D341Med (cell line): ENCODE data around the gene CBFB.
"Not testable (repeated sequence)": the region's sequence is repeated elsewhere in the genome, so short reads cannot be mapped to it uniquely, and the experiment has no call there.

Experiments
- DNase-seq: peaks from one replicate; pipeline ENCODE4 v3.0.0; 2012; ENCODE audit warnings: low spot score

The CBFB gene

DNA sequence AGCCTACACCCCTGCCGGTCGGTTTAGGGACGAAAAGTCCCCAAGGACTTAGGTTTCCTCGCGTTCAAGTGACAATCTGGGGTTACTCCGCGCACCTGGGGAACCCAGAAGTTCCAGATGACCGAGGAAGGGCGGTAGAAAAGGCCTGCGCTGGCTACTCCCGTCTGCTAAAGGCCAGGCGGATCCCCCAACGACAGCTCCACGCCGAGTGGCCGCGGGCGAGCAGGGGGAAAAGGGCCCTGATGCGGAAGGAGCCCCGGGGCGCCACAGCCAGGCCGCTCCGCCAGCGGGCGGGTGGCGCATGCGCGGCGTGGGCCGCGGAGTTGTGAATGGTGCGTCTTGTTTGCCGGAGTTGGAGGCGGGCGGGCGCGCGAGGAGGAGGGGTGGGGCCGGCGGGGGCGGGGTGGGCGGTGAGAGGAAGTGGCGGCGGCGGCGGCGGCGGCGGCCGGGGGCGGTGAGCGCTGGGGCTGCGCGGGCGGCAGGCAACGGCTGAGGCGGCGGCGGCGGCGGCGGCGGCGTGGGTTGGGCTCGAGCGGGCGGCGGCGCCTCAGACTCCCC is at the start of gene CBFB:
Gene CBFB, plus strand, starts transcription at position 454 of the 558 bp plus-strand sequence. CDS start 259 bp downstream, outside the sequence.
- peak; percentile 99 for DNase-seq

DNA sequence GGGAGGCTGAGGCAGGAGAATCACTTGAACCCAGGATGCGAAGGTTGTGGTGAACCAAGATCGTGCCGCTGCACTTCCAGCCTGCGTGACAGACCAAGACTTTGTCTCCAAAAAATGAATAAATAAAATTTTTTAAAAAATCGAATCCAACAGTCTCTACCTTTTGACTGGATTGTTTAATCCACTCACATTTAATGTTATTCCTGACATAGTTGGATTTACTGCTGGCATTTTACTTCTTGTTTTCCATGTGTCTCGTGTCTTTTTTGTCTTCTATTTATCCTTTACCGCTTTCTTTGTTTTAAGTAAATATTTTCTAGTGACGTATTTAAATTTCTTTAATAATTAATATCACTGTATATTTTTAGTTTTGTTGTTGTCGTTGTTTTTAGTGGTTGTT is 45.9 kb upstream of the CBFB start:
- no peak for DNase-seq

DNA sequence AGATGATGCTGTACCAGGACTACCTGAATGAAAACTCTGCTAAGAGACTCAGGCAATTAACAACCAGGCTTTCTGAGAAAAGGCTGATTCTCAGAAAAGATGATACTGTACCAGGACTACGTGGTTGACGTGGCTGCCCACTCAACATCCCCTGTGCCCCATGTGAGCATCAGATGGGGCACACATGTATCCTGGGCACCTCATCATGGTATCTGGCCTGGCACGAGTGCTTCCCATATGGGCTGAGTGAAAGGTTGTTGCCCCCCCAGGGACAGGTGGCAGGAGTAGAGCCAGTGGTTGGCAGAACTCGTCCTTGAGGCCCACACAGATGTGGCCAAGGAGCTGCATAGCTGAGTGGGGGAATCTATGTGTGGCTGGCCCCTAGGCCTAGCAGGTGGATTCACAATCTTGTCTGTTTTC is 44.0 kb upstream of the CBFB start:
- no peak for DNase-seq

DNA sequence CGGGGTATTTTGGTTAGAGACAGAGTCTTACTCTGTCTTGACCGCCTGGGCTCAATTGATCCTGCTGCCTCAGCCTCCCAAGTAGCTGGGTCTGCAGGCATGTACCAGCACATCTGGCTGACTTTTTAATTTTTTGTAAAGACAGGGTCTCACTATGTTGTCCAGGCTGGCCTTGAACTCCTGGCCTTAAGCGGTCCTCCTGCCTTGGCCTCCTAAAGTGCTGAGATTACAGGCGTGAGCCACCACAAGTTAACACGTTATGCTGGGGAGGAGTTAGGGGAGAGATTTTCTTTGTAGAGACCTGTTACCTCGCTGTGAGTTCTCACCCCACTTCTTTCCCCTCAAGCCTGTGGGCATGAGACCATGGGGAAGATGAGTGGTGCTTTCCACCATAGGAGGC is 42.4 kb upstream of the CBFB start:
- DNase-seq: no peak

DNA sequence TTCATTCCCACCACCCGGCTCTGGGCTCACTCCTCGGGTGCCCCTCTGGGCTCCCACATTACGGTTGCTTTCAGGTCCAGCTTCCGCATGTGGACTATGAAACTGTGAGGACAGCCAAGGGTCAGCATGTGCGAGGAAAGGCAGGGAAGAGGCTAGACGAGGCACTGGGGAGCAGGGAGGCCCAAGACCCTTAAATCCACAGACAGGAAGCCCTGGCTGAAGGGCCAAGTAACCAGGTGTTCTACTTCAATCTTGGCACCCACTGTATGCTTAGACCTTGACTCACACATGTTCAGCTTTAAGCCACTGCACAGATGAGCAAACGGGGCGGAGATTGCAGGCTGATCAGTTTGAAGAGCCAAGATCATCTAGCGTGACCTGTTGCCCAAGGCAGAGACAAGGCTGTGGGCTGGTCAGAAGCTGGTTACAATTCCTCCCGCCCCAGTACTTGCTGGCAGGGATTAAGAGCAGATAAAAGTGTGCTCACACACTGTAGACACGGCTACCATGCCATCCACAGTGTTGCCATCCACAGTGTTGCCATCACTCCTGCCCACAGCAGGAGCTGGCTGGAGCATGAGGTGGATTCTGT is 40.7 kb upstream of the CBFB start, which contains the start of gene CES4A:
Gene CES4A, plus strand, starts transcription at position 393 of the 592 bp plus-strand sequence. Its CDS starts 184 bp downstream, at position 577.
- peak; percentile 15 for DNase-seq

DNA sequence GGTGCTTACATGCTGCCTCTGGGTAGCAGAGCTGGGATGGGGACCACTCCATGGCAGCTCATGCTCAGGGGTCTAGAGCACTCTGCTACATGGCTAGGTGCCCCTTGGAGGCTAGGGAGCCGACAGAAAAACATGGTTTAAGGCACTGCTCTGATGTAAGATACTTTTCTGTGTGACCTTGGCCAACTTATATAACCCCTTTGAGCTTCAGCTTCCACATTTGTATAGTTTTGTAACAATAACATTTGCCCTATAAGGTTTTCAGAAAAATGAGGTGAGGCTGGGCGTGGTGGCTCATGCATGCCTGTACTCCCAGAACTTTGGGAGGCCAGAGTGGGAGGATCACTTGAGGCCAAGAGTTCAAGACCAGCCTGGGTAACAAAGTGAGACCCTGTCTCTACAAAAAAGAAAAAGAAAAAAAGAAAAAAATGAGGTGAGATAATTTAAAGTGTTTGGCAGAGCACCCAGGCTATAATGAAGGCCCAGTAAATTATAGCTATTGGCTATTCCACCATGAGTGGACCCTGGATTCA is 37.3 kb upstream of the CBFB start:
- no peak for DNase-seq

DNA sequence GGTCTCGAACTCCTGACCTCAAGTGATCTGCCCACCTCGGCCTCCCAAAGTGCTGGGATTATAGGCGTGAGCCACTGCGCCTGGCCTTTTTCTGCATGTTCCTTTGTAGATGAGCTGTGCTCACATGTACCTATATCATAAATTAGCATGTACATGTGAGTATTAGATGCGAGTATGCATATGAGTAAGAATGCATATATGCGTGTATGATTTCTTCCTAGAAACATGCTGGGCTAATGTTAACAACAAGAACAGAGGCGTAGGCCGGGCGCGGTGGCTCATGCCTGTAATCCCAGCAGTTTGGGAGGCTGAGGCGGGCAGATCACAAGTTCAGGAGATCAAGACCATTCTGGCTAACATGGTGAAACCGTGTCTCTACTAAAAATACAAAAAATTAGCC is 35.4 kb upstream of the CBFB start:
- DNase-seq: not testable (repeated sequence)

DNA sequence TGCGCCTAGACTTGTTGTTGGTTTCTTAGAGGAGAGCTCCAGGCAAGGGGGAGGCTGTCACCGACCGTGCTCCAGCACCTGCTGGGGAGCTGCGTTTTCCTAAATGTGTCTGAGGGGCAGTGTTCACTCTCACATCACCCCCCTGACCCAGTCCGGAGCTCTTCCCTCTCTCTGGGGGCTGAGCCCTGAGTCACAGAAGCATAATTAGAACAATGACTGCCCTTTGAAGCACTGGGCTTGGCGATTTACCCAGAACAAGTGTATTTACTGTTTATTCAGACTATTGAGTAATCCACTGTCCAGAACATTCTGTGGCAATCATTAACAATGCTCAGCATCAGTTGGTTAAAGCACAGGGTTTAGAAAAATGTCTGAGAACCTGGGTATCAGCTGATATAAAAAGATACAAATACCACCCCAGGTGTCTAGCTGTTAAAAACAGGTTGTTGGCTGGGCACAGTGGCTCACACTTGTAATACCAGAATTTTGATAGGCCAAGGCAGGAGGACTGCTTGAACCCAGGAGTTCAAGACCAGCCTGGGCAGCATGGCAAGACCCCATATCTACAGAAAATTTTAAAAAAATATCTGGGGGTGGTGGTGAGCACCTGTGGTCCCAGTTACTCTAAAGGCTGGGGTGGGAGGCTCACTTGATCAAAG is 32.5 kb upstream of the CBFB start:
- no peak for DNase-seq

DNA sequence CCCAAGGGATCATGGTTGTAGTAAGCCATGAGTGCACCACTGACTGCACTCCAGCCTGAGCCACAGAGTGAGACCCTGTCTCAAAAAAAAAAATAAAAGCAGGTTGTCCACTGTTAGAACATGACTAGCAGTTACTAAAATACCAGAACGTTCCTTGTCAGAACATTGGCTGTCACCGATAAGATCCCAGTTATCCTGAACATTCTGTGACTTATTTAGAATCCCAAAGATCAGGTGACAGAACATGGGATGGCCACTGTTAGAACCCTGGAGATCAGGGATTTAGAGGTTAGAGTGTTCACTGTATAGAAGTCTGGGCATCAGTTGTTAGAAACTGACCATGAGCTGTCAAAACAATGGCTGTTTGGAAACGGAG is 32.0 kb upstream of the CBFB start:
- DNase-seq: no peak

DNA sequence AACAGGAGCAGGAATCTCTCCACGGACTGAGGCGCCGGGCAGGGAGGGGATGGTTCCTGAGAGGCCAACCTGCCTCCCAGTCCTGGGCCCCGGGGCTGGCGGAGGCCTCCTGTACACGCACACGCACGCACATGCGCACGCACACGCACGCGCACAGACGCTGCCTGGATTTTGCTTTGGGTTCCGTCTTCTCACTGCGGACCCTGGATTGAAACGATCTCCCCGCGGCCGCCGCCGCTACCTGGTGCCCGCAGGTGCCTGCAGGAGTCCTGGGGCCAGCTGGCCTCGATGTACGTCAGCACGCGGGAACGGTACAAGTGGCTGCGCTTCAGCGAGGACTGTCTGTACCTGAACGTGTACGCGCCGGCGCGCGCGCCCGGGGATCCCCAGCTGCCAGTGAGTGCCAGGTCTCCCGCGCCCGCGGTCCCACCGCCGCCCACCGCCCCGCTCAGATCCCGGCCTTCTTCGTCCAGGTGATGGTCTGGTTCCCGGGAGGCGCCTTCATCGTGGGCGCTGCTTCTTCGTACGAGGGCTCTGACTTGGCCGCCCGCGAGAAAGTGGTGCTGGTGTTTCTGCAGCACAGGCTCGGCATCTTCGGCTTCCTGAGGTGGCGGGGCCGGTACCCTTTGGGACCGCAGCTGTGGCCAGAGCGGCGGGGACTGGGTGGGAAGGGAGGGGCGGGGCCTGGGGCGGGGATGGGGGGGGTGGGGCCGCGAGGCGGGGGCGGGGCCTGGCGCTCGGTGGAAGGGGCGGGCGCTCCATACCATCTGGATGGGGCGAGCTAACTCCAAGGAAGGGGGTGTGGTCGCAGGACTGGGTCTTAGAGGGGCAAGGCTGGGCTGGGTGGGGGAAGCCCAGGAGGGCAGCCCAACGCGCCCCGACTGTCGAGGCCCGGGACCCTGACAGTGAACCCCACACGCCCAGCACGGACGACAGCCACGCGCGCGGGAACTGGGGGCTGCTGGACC is 28.3 kb upstream of the CBFB start:
- DNase-seq: peak; percentile 90

DNA sequence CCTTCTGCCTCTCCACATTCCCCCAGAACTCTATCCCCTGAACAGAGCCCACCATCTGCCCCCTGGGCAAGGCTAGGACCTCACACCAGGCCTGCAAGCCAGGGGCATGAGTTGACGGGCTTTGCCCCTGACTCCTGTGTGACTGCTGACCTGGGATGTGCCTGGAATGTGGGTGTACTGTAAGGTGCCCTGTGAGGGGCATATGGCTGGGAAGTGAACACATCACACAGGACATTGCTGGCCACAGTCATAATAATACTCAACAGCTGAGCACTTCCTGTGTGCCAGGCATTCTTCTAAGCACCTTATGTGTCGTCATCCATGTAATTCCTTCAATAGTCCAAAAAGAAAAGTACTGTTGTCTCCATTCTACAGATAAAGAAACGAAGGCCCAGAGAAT is 27.2 kb upstream of the CBFB start:
- no peak for DNase-seq

DNA sequence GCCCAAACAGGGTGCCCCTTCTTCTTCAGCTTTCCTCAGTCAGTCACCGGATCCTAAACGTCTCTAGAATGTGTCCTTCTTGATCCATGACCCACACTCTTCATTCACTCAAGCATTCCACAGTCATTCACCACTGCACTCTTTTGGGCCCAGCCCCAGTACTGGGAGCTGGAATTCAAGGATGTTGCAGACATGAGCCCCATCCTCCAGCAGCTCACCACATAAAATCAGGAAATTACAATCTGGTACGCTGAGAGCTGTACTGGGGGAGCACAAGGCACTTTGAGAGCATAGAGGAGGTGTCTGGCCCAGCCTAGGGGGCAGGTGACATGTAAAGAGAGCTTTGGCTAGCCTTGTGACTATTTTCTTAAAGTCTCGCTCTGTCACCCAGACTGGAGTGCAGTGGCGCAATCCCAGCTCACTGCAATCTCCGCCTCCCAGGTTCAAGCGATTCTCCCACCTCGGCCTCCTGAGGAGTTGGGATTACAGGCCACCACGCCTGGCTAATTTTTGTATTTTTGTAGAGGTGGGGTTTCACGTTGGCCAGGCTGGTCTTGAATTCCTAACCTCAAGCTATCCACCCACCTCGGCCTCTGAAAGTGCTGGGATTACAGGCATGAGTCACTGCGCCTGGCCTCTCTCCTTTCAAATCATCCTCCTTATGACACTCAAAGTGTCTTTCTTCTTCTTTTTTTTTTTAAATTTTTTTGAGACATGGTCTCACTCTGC is 21.9 kb upstream of the CBFB start:
- DNase-seq: peak; percentile 9

DNA sequence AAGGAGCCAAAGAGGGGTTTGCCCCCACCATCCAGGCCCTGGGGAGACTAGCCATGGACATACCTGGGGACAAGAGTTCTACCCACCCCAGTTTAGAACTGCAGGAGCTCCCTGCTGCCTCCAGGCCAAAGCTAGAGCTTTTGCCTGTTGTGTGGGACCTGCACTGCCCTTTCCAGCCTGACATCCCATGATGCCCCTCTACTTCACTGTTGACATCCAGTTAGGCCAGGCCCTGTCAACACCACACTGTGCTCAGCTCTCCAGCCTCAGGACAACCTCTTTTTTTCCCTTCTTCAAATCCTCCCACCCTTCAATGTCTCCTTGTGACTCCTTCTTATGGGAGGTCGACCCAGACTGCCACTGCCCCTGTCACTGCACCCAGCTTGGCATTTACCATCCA is 19.8 kb upstream of the CBFB start:
- DNase-seq: peak; percentile 12

DNA sequence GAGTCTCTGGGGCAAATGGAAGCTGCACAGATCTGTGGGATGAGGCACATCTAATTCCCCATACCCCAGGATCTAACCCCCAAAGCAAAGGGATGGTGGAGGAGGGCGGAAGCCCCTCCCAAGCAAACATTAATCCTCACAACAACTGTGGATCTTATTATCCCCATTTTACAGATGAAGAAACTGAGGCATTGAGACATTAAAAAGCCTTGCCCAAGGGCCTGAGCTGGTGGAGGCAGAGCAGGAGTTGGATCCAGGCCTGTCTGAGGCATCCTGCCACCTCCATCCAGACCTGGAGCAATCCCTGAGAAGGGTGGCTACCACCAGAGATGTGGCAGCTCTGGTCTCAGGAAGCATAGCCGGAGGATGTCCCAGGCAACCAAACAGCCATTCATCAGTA is 17.7 kb upstream of the CBFB start:
- DNase-seq: peak; percentile 10

DNA sequence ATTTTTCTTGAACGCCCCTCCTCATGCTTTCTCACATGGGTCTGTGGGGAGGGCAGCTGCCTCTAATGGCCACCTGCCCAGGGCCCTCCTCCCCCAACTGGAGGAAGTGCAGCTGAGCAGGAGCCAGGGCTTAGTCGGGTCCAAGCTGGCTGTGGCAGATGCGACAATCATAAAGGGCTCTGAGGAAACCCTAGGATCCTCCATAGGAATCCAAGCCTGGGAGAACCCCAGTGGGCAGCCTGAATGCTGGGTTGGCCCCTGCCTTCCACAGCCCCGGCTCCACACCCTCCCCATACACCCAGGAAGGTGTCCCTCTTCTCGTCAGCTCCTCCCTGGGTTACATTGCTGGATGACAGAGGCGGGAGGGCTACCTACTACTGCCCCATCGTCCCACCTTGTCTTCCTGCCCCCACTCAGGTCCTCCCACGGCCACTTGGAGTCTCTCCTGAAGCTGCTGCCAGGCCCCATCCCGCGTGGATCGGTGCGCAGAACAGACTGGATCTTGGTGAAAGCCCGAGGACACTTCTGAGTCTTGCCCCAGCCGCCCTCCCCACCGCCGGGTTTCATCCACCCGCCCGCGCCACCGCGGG is 15.6 kb upstream of the CBFB start:
- DNase-seq: peak; percentile 53

DNA sequence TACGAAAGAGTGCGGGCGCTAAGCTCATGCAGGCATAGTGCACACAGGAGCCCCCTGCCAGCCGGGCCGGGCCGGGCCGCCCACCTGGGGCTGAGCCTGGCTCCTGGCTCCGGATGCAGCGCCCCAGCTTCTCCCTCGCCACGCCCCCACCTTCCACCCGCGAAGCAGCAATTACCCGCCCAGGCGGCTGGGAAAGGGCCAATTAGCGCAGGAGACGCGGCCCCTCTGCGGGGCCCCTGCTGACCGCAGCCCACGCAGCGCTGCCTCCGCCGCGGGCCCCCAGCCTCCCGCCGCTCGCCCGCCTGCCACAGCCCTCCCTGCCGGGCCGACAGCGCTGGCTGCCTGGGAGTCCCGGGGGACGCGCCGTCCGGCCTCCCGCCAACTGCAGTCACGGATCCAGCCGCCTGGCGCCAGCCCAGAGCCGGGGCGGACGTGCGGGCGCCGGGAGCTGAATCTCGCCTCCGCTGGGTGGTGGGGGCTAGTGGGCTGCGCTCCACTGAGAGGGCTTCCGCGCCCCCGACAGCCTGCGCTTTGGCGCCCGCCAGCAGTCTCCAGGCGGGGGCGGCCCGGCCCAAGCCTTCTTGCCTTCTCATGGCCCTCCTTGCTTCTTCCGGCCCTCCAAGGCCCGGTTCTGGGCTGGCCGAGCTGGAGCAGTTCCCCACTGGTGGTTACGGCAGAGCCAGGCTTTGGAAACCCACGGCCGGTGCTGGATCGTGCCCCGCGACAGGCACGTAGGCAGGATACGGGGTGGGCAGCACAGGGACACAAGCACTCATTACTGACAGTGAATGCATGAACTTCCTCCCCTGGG is 14.9 kb upstream of the CBFB start:
- peak; percentile 88 for DNase-seq

DNA sequence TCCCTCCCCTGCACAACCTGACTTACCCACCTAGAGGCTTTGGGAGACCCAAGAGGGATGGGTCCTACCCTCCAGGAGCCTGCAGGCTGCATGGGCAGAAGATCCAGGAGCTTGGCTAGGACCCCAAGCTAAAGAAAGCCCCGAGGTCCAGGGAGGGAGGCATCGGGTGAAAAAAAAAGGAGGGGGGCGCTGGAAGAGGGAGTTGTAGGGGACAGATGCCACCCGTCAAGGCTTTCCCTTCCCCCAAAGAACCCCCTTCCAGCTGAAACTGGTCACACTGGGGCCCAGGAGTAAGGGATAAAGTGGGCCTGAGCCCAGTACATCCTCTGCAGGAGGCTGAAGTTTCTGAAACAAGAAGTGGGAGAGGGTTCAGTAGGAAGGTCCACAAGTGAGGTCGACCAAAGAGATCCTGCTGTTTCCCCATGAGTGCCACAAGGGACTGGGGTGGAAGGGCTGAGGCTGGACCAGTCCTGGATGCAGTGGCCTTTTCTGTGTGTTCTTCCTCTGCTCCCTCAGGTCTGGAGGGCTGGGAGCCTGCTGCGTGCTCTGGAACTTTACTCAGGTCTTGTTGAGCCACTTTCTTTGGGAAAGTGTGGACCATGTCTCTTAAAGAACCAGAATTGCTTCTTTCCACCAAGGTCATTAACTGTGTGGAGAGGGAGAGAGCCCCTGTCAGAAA is 14.2 kb upstream of the CBFB start:
- peak; percentile 12 for DNase-seq

DNA sequence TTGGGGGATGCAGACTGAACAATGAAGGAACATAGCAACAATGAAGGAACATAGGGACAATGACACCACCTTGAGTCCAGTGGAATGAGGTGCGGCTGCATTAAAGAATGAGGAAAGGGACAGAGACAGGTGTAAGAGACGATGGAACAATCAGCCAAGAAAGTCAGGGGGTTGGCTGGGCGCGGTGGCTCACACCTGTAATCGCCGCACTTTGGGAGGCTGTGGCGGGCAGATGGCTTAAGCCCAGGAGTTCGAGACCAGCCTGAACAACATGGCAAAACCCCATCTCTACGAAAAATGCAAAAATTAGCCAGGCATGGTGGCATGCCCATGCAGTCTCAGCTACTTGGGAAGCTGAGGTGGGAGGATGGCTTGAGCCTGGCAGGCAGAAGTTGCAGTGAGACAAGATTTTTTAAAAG is 13.6 kb upstream of the CBFB start:
- DNase-seq: peak; percentile 31

DNA sequence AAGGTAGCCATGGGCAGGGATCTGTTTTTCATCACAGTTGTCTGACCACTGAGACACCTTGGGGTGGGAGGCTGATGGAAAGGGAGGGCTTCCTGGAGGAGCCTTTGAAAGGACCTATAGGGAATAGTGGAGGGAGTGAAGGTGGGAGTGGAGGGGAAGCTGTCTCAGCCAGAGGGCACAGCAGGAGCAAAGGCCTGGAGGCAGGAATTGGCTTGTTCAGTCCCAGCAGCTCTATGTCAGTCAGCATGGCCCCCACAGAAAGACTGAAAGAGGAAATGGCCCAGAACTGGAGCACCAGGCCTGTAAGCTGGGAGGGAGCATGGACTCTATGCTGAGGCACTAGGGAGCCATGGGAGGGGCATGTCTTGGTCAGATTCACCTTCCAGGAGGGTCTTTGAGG is 12.8 kb upstream of the CBFB start:
- no peak for DNase-seq
